K562 (cell line): ENCODE data around the gene IL10RB. TPM values are rescaled to one million over a fixed set of nuclear protein-coding genes. Genes with fewer than 3 reads are reported as not detected.

Experiments
- CSDE1 ChIP-seq, 2 experiments: fragments of 450-650 bp; IDR thresholded peaks; 2 replicates each; pipeline ENCODE4 v1.6.1; 2016; ENCODE audit warnings: mild to moderate bottlenecking in 1 of 2
- DDX20 ChIP-seq: fragments of 450-650 bp; IDR thresholded peaks from 2 replicates; pipeline ENCODE4 v1.6.1; 2016; ENCODE audit warnings: missing genetic modification characterization, low read depth, mild to moderate bottlenecking, missing compliant biosample characterization, moderate library complexity
- DMBX1 ChIP-seq: fragments of 250-450 bp; sonication (Bioruptor Pico); IDR thresholded peaks from 2 replicates; pipeline ENCODE4 v1.8.0; 2022; ENCODE audit warnings: inconsistent platforms, mild to moderate bottlenecking, moderate library complexity, borderline replicate concordance
- EZH2 ChIP-seq: IDR thresholded peaks from 2 replicates; pipeline ENCODE4 v1.6.1; 2012; ENCODE audit warnings: low read depth, mild to moderate bottlenecking, inconsistent platforms, low read length, borderline replicate concordance
- KLF16 ChIP-seq: IDR thresholded peaks from 2 replicates; pipeline ENCODE4 v1.6.1; 2016; ENCODE audit warnings: antibody characterized with exemption
- LARP7 ChIP-seq: fragments of 450-650 bp; IDR thresholded peaks from 2 replicates; pipeline ENCODE4 v1.6.1; 2016
- MTA3 ChIP-seq: fragments of 450-650 bp; formaldehyde crosslinking; IDR thresholded peaks from 2 replicates; pipeline ENCODE4 v1.6.1; 2017; ENCODE audit warnings: mild to moderate bottlenecking, borderline replicate concordance
- PHF8 ChIP-seq: fragments of 200-600 bp; sonication (generic); IDR thresholded peaks from 2 replicates; pipeline ENCODE4 v1.6.1; 2012; ENCODE audit warnings: mixed run types, mild to moderate bottlenecking, inconsistent platforms, low read length, moderate library complexity, borderline replicate concordance
- POLR2AphosphoS5 ChIP-seq: IDR thresholded peaks from 2 replicates; pipeline ENCODE4 v1.6.1; 2011; ENCODE audit warnings: mild to moderate bottlenecking, low read depth, low read length, moderate library complexity; ENCODE audit not compliant: control insufficient read depth, insufficient read depth
- SAFB2 ChIP-seq: fragments of 200-400 bp; formaldehyde crosslinking; IDR thresholded peaks from 2 replicates; pipeline ENCODE4 v1.6.1; 2018; ENCODE audit warnings: borderline replicate concordance, low read length, low read depth, moderate library complexity; ENCODE audit not compliant: severe bottlenecking
- SMARCB1 ChIP-seq: IDR thresholded peaks from 2 replicates; pipeline ENCODE4 v1.6.1; 2011; ENCODE audit warnings: improper control_type of control experiment, low read depth; ENCODE audit not compliant: insufficient read length
- SNRNP70 ChIP-seq: fragments of 200-400 bp; formaldehyde crosslinking; optimal IDR thresholded peaks from 2 replicates; pipeline ENCODE3; 2017; ENCODE audit warnings: low read depth, low read length
- TCF7 ChIP-seq: sonication (generic); IDR thresholded peaks from 2 replicates; pipeline ENCODE4 v1.6.1; 2016; ENCODE audit warnings: antibody characterized with exemption, borderline replicate concordance
- TEAD2 ChIP-seq: fragments of 450-650 bp; IDR thresholded peaks from 2 replicates; pipeline ENCODE4 v1.6.1; 2016; ENCODE audit warnings: missing genetic modification characterization, control low read depth, missing compliant biosample characterization
- ZC3H11A ChIP-seq: IDR thresholded peaks from 2 replicates; pipeline ENCODE4 v1.6.1; 2012; ENCODE audit warnings: low read depth, low read length, improper control_type of control experiment
- ZKSCAN8 ChIP-seq: fragments of 200-800 bp; sonication (Bioruptor generic); IDR thresholded peaks from 2 replicates; pipeline ENCODE4 v1.6.1; 2016; ENCODE audit warnings: missing genetic modification characterization, missing compliant biosample characterization
- ZNF143 ChIP-seq: sonication (generic); formaldehyde crosslinking; IDR thresholded peaks from 2 replicates; pipeline ENCODE4 v1.9.0; 2022; ENCODE audit warnings: mild to moderate bottlenecking, missing genetic modification reagents
- ZNF263 ChIP-seq: sonication (generic); formaldehyde crosslinking; IDR thresholded peaks from 2 replicates; pipeline ENCODE4 v1.8.0; 2022; ENCODE audit warnings: mild to moderate bottlenecking, missing genetic modification reagents, borderline replicate concordance
- ZNF695 ChIP-seq: fragments of 450-650 bp; formaldehyde crosslinking; IDR thresholded peaks from 2 replicates; pipeline ENCODE4 v1.4.0; 2020; ENCODE audit warnings: mild to moderate bottlenecking, moderate library complexity
- ZNF77 ChIP-seq: fragments of 250-450 bp; sonication (Bioruptor Pico); IDR thresholded peaks from 2 replicates; pipeline ENCODE4 v1.5.0; 2020
- ZNF778 ChIP-seq: fragments of 450-650 bp; formaldehyde crosslinking; IDR thresholded peaks from 2 replicates; pipeline ENCODE4 v1.4.0; 2020; ENCODE audit warnings: mild to moderate bottlenecking, moderate library complexity
- polyA plus RNA-seq, 8 experiments: library from polyadenylated mRNA; depleted of rRNA in 4 of 8; stranded (reverse) in 5 of 8; unstranded in 3 of 8; fragments of >200 nt; fragmentation: Nextera tagmentation in 2 of 8; fragmentation: Illumina TruSeq in 1 of 8; extraction: Ambion mirVana in 2 of 8; extraction: Trizol in 1 of 8; gene quantifications; 2 replicates each; pipeline versions ENCODE4 v1.2.1 to v1.2.3, GENCODE V29; 2011 to 2014; ENCODE audit warnings: inconsistent platforms in 1 of 8, missing spikeins in 1 of 8
- total RNA-seq, 7 experiments: library from RNA; depleted of rRNA in 6 of 7; stranded (reverse); fragments of >200 nt in 6 of 7; fragmentation: Illumina TruSeq in 2 of 7; extraction: Trizol in 2 of 7; gene quantifications; 2 replicates each; pipeline versions ENCODE4 v1.2.1 to v1.2.3, GENCODE V29; 2011 to 2021; ENCODE audit warnings: low replicate concordance in 1 of 7
- TF ChIP-seq, protein P1 (sequence below): fragments of 250-450 bp; sonication (Bioruptor Pico); IDR thresholded peaks from 2 replicates; pipeline ENCODE4 v1.4.0; 2020; ENCODE audit warnings: mild to moderate bottlenecking
- TF ChIP-seq, protein P2 (sequence below): sonication (generic); formaldehyde crosslinking; IDR thresholded peaks from 2 replicates; pipeline ENCODE4 v1.8.0; 2022; ENCODE audit warnings: missing genetic modification reagents, mild to moderate bottlenecking, moderate library complexity, borderline replicate concordance
- TF ChIP-seq, protein P3 (sequence below): fragments of 450-650 bp; IDR thresholded peaks from 2 replicates; pipeline ENCODE4 v1.6.1; 2014; ENCODE audit warnings: low read depth, mild to moderate bottlenecking, moderate library complexity, borderline replicate concordance
- TF ChIP-seq, protein P4 (sequence below): fragments of 450-650 bp; formaldehyde crosslinking; IDR thresholded peaks from 2 replicates; pipeline ENCODE4 v1.4.0; 2020; ENCODE audit warnings: mild to moderate bottlenecking

Gene IL10RB
- total and polyA plus RNA-seq, 9 of the 15 experiments (the other 6 are each of a cell fraction or from before 2014, with no cell fraction given): 10.9 to 33.8 (median 23.0) TPM

- no peak for TF ChIP-seq TCF7
- peak; percentile 72 for TF ChIP-seq POLR2AphosphoS5
- TF ChIP-seq, protein P1, sequence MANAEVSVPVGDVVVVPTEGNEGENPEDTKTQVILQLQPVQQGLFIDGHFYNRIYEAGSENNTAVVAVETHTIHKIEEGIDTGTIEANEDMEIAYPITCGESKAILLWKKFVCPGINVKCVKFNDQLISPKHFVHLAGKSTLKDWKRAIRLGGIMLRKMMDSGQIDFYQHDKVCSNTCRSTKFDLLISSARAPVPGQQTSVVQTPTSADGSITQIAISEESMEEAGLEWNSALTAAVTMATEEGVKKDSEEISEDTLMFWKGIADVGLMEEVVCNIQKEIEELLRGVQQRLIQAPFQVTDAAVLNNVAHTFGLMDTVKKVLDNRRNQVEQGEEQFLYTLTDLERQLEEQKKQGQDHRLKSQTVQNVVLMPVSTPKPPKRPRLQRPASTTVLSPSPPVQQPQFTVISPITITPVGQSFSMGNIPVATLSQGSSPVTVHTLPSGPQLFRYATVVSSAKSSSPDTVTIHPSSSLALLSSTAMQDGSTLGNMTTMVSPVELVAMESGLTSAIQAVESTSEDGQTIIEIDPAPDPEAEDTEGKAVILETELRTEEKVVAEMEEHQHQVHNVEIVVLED (CRISPR knock-in tag): no peak
- no peak for TF ChIP-seq TEAD2 (tag)
- TF ChIP-seq, protein P2, sequence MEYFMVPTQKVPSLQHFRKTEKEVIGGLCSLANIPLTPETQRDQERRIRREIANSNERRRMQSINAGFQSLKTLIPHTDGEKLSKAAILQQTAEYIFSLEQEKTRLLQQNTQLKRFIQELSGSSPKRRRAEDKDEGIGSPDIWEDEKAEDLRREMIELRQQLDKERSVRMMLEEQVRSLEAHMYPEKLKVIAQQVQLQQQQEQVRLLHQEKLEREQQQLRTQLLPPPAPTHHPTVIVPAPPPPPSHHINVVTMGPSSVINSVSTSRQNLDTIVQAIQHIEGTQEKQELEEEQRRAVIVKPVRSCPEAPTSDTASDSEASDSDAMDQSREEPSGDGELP: no peak; the same call in 1 of the 2 replicates
- TF ChIP-seq ZNF77 (CRISPR knock-in tag): no peak
- no peak for TF ChIP-seq ZNF143 (CRISPR knock-in tag)
- TF ChIP-seq, protein P3, sequence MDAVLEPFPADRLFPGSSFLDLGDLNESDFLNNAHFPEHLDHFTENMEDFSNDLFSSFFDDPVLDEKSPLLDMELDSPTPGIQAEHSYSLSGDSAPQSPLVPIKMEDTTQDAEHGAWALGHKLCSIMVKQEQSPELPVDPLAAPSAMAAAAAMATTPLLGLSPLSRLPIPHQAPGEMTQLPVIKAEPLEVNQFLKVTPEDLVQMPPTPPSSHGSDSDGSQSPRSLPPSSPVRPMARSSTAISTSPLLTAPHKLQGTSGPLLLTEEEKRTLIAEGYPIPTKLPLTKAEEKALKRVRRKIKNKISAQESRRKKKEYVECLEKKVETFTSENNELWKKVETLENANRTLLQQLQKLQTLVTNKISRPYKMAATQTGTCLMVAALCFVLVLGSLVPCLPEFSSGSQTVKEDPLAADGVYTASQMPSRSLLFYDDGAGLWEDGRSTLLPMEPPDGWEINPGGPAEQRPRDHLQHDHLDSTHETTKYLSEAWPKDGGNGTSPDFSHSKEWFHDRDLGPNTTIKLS: no peak
- no peak for TF ChIP-seq ZNF263
- no peak for TF ChIP-seq KLF16
- no peak for TF ChIP-seq SAFB2
- no peak for TF ChIP-seq SNRNP70
- TF ChIP-seq DDX20 (tag): no peak
- no peak for TF ChIP-seq CSDE1 (IDR thresholded peaks at IDR 0.05)
- TF ChIP-seq MTA3: no peak
- TF ChIP-seq ZNF695: no peak
- TF ChIP-seq, protein P4, sequence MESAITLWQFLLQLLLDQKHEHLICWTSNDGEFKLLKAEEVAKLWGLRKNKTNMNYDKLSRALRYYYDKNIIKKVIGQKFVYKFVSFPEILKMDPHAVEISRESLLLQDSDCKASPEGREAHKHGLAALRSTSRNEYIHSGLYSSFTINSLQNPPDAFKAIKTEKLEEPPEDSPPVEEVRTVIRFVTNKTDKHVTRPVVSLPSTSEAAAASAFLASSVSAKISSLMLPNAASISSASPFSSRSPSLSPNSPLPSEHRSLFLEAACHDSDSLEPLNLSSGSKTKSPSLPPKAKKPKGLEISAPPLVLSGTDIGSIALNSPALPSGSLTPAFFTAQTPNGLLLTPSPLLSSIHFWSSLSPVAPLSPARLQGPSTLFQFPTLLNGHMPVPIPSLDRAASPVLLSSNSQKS: no peak
- no peak for TF ChIP-seq DMBX1 (CRISPR knock-in tag)
- TF ChIP-seq PHF8: peak; percentile 76; the same call in 1 of the 2 replicates
- TF ChIP-seq LARP7: no peak
- no peak for TF ChIP-seq SMARCB1
- no peak for TF ChIP-seq EZH2
- no peak for TF ChIP-seq ZKSCAN8
- no peak for TF ChIP-seq ZC3H11A
- TF ChIP-seq ZNF778 (CRISPR knock-in tag): no peak
These were observed at the start of gene IL10RB (continued) for GRCh38 chr21:33266050-33266788.
